Nephron (organoid): ENCODE data around the gene UBE2K.
A peak's percentile ranks its signal among the peaks of the same experiment; 100 is the strongest.
"Not testable (repeated sequence)": the region's sequence is repeated elsewhere in the genome, so short reads cannot be mapped to it uniquely, and the experiment has no call there.

Source experiments
- H3K27ac Mint-ChIP-seq, 3 experiments: 2 replicates each; pipeline ENCODE4 v1.8.0; 2020; ENCODE audit warnings: mixed read lengths in 3 of 3, mild to moderate bottlenecking in 2 of 3, moderate library complexity in 1 of 3
- H3K27me3 Mint-ChIP-seq: 2 replicates; pipeline ENCODE4 v1.8.0; 2021; ENCODE audit warnings: low read depth, mild to moderate bottlenecking, moderate library complexity, mixed read lengths
- H3K36me3 Mint-ChIP-seq: 2 replicates; pipeline ENCODE4 v1.8.0; 2020; ENCODE audit warnings: low read depth, mixed read lengths
- H3K4me1 Mint-ChIP-seq: 2 replicates; pipeline ENCODE4 v1.8.0; 2020; ENCODE audit warnings: mixed read lengths
- H3K4me3 Mint-ChIP-seq, 3 experiments: 2 replicates each; pipeline ENCODE4 v1.8.0; 2020; ENCODE audit warnings: mild to moderate bottlenecking in 3 of 3, mixed read lengths in 3 of 3, moderate library complexity in 2 of 3
- H3K9me3 Mint-ChIP-seq: 2 replicates; pipeline ENCODE4 v1.8.0; 2020; ENCODE audit warnings: mixed read lengths
- CTCF ChIP-seq, 3 experiments: fragments of 200-600 bp; sonication (generic); IDR thresholded peaks; one replicate each; pipeline ENCODE4 v1.5.0; 2021; ENCODE audit warnings: antibody characterized with exemption in 3 of 3; ENCODE audit not compliant: unreplicated experiment in 3 of 3

Gene UBE2K

GRCh38 chr4:39662683-39663082 is 35.3 kb upstream of the UBE2K start:
- H3K4me3 Mint-ChIP-seq = no peak overlapping the region
- TF ChIP-seq CTCF (IDR thresholded peaks at IDR 0.05; ENCODE audit: unreplicated experiment in 3 of 3) = no peak
- no peaks in the 10 kb centered on the region for H3K36me3 Mint-ChIP-seq
- peaks cover 3% of the 10 kb centered on the region for H3K27me3 Mint-ChIP-seq
- H3K27ac Mint-ChIP-seq = no peak overlapping the region
- no peaks in the 10 kb centered on the region for H3K9me3 Mint-ChIP-seq
- H3K4me1 Mint-ChIP-seq = no peaks in the 10 kb centered on the region

GRCh38 chr4:39664828-39665731 is 32.9 kb upstream of the UBE2K start:
- H3K9me3 Mint-ChIP-seq = no peaks in the 10 kb centered on the region
- no peak for TF ChIP-seq CTCF (IDR thresholded peaks at IDR 0.05; ENCODE audit: unreplicated experiment in 3 of 3)
- peaks cover 3% of the 10 kb centered on the region for H3K27me3 Mint-ChIP-seq
- no peaks in the 10 kb centered on the region for H3K36me3 Mint-ChIP-seq
- no peak overlapping the region for H3K4me3 Mint-ChIP-seq
- peak overlapping the region in 2 of 3 experiments; percentile 2 to 20 for H3K27ac Mint-ChIP-seq
- no peaks in the 10 kb centered on the region for H3K4me1 Mint-ChIP-seq

DNA sequence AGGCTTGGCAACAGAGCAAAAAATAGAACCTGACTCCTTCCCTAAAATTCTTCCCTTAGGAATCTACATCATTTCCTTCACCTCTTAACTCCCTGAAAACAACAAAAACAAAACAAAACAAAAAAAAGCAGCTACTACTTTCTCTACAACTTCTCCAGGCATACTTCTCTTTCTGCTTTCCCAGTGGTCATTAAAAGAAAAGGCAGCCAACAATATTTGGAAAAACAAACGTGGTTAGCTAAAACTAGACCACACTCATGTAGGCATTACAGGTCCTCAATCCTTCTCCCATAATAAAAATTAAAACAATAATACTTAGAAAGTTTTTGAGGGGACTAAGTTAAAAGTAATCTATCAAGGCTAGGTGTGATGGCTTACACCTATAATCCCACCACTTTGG is 30.2 kb upstream of the UBE2K start:
- peaks cover 6% of the 10 kb centered on the region for H3K27me3 Mint-ChIP-seq
- no peak for TF ChIP-seq CTCF (IDR thresholded peaks at IDR 0.05; ENCODE audit: unreplicated experiment in 3 of 3)
- H3K36me3 Mint-ChIP-seq = no peaks in the 10 kb centered on the region
- no peak overlapping the region for H3K4me3 Mint-ChIP-seq
- H3K9me3 Mint-ChIP-seq = no peaks in the 10 kb centered on the region
- H3K4me1 Mint-ChIP-seq = no peaks in the 10 kb centered on the region
- H3K27ac Mint-ChIP-seq = no peak overlapping the region

DNA sequence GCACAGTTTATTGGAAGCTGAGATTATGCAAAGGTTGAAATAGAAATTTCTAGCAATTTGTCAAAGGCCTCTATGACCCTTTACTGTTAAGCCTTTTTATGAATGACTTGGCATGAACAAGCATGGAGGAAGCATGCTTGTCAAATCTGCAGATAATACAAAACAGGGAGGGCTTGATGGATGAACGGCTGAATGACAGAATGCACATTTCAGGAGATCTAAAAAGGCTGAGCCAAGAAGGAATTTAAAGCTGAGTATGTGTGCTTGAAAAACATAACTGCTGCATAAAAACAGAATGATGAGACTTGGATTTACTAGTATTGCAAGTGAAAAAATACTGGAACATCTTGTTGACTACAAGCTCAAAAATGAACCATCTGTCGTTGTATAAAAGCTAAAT is 29.0 kb upstream of the UBE2K start:
- no peak overlapping the region for H3K4me3 Mint-ChIP-seq
- no peaks in the 10 kb centered on the region for H3K4me1 Mint-ChIP-seq
- no peak overlapping the region for H3K27ac Mint-ChIP-seq
- peaks cover 6% of the 10 kb centered on the region for H3K27me3 Mint-ChIP-seq
- no peak for TF ChIP-seq CTCF (IDR thresholded peaks at IDR 0.05; ENCODE audit: unreplicated experiment in 3 of 3)
- H3K36me3 Mint-ChIP-seq = no peaks in the 10 kb centered on the region
- H3K9me3 Mint-ChIP-seq = no peaks in the 10 kb centered on the region

- H3K27ac Mint-ChIP-seq, H3K27me3 Mint-ChIP-seq, H3K36me3 Mint-ChIP-seq, H3K4me1 Mint-ChIP-seq, H3K4me3 Mint-ChIP-seq, H3K9me3 Mint-ChIP-seq: not testable (repeated sequence)
Measured at GRCh38 chr4:39670296-39670695, 27.6 kb upstream of the UBE2K start.

GRCh38 chr4:39675681-39676080 is 22.3 kb upstream of the UBE2K start:
- H3K36me3 Mint-ChIP-seq, H3K4me3 Mint-ChIP-seq, H3K27ac Mint-ChIP-seq, H3K4me1 Mint-ChIP-seq, H3K9me3 Mint-ChIP-seq, H3K27me3 Mint-ChIP-seq: not testable (repeated sequence)

DNA sequence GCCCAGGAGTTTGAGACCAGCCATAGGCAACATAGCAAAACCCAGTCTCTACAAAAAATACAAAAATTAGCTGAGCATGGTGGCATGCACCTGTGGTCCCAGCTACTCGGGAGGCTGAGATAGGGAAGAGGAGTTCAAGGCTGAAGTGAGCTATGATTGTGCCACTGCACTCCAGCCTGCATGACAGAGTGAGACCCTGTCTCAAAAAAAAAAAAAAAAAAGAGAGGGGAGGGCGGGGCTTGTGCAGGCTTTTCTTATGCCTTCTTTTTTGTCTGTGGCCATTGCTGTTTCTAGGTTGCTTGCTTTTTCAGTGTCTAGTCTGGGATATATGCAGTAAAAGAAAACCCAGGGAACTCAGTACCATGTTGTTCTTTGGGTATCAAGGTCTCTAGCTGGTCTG is 16.9 kb upstream of the UBE2K start:
- H3K4me3 Mint-ChIP-seq, H3K27me3 Mint-ChIP-seq, H3K36me3 Mint-ChIP-seq, H3K27ac Mint-ChIP-seq, H3K9me3 Mint-ChIP-seq, H3K4me1 Mint-ChIP-seq: not testable (repeated sequence)
